GM21723 (cell line): ENCODE results near the gene CNTNAP2.
"Not testable (repeated sequence)": the region's sequence is repeated elsewhere in the genome, so short reads cannot be mapped to it uniquely, and the experiment has no call there.

Experiments
- ATAC-seq: cut with Tn5 transposase; IDR thresholded peaks from one replicate; pipeline ENCODE4 v1.9.1; 2021; ENCODE audit warnings: mild to moderate bottlenecking, moderate library complexity; ENCODE audit not compliant: unreplicated experiment

Gene CNTNAP2

DNA sequence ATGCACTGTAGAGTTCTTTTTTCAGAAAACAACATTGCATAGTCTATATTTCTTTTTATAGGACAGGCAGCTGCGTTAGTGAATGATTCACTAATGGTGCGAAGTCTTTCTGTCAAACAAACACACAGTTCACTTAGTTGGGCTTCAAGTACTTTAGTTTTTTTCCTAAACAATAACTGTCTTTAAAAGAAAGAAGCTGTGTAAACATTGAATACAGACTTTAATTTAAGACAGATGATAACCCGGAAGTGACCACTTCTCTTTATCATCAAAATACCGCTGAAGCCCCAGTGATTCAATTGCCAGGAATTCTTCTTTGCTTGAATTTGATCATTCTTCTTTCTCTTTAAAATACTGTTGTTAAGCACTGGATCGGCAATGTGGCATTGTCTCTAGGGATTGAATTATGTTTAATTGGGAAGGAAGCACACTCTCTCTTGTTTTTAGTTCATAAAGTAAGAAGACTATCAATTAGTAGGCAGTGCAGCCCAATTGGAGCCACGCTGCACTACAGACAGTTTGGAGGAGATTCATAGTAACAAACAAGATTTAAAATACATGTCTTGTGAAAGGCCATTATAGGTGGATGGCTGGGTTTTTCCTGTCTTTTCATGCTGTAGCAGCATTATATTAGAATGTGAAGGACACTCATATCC lies 30.4 kb downstream of the CNTNAP2 start:
- ATAC-seq, result no peak

GRCh38 chr7:146150153-146150552 lies 33.6 kb downstream of the CNTNAP2 start:
- ATAC-seq, result no peak

- no peak for ATAC-seq
Measured at GRCh38 chr7:146172112-146172511, 55.5 kb downstream of the CNTNAP2 start.

DNA sequence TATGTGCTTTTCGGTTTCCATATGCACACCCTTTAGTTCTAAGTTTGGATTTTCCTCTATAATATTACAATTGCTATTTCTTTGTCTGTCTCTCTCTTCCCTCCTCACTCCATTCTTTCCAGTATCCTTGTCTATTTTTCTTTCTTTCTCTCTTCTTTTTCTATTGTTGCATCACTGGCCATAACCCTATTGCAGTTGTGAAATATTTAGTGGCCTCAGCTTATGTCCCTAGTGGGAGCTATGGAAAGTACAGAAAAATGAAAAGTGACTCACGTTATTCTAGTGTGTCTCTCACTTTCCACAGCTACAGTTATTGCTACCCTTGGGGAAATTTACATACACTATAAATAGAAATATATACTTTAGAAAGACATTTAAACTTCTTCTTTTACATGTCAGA lies 59.1 kb downstream of the CNTNAP2 start:
- no peak for ATAC-seq

GRCh38 chr7:146176860-146177259 lies 60.3 kb downstream of the CNTNAP2 start:
- no peak for ATAC-seq

DNA sequence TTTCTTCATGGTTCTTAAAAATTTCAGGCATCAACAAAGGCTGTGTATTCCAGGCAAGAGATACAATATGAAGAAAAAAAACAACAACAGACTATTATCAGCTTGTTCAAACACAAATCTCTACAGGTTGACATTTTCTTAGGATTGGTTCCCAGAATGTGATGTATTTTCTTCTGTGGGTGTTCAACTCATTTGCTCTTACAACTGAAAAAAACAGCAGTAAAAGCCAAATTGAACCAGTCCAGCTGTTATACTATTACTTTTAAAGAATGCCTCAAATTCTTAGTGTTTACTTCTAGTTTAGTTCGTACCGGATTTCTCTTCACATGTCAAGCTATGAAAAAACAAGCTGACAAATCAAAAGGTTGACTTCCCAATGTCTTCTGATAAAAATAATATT lies 60.7 kb downstream of the CNTNAP2 start:
- ATAC-seq, result no peak

DNA sequence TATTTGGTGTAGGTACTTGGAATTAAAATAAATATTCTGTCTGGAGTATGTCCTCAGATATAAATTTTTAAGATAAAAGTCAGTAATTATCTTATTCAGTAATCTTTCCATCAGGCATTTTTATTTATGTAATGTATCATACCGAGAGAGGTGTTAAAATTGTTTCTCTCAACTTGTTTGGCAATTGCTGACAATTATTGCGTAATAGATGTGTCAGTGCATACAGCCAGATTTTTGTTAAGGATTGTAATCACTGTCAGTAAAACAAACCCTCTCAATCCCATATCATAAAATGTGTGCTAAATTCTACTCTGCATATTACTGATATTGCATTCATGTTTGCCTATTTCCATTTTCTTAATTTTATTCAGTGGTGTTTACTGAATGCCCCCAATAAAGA lies 69.2 kb downstream of the CNTNAP2 start:
- ATAC-seq, result no peak

DNA sequence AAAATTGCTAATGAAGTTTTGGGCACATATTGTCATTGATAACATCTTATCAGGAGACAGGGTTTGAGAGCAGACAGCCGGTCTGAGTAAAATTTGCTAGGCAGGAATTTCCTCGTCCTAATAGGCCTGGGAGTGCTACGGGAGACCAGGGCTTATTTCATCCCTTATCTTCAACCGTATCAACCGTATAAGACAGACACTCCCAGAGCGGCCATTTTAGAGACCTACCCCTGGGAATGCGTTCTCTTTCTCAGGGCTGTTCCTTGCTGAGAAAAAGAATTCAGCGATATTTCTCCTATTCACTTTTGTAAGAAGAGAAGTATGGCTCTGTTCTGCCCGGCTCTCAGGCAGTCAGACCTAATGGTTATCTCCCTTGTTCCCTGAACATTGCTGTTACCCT lies 74.8 kb downstream of the CNTNAP2 start:
- not testable (repeated sequence) for ATAC-seq

DNA sequence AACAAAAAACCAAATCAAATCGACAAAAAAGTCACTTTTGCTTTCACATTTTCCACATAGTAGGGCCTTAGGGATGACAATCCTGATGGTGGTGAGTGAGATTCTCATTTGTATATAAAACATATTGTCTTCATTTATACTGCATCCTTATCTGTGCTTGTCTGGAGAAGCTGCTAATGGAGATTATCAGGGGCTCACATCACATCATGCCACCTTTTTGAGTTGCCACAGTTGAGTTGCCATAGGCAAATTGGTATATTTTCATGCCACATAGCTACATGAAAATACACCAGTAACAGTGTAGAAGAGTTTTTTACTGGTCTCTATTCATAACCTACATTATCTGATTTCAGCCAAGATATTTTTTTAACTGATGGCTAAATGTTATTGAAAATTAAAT lies 85.3 kb downstream of the CNTNAP2 start:
- no peak for ATAC-seq

DNA sequence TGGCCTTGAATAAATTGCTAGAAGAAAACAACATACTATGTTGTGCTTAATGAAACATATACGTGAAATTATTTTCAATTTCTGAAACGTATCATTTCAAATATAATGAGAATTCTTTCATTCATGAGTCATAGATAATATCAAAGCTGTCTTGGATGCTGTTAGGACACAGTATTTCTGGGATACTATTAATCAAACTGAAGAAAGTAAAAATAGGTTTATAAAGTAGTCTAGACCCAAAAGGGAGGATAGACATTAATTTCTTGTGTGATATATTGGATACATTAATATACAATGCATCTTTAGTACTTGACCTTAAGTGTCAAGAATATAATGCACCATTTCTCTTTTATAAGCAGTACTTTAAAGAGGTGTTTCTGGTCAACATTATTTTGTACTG lies 89.7 kb downstream of the CNTNAP2 start:
- no peak for ATAC-seq

DNA sequence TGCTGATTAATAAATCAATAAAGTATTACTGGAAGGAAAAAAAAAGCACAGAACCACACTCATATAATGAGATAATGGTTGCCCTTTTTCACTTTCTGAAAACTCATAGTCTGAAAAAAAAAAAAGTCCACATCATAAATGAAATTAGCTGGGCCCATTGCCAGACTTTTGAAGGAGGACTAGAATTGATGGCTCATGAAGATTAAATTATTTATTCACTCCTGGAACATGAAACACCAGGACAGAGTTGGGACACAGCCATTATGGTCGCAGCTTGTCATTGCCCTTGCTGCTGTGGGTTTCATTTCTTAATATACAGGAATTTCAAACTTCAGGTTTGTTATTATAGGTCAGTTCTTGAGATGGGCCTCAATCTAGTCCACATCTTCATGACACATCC lies 91.9 kb downstream of the CNTNAP2 start:
- ATAC-seq, result no peak

DNA sequence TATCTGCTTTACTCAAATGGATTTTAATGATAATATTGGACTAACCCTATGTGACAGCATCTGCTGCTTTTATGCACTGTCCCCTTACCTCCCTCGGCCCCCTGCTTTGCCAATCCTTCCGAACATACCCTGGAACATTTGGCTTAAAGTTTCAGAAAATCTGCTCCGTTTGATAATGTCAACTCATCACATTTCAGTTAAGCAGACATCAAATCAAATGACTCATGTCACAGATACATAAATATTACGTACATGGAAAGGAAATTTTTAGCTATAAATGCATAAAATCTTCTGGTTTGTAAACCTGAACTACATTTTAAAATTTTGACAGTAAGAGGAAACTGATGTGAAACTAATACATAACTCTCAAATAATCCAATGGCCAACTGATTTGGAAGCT lies 98.2 kb downstream of the CNTNAP2 start:
- ATAC-seq, result no peak

DNA sequence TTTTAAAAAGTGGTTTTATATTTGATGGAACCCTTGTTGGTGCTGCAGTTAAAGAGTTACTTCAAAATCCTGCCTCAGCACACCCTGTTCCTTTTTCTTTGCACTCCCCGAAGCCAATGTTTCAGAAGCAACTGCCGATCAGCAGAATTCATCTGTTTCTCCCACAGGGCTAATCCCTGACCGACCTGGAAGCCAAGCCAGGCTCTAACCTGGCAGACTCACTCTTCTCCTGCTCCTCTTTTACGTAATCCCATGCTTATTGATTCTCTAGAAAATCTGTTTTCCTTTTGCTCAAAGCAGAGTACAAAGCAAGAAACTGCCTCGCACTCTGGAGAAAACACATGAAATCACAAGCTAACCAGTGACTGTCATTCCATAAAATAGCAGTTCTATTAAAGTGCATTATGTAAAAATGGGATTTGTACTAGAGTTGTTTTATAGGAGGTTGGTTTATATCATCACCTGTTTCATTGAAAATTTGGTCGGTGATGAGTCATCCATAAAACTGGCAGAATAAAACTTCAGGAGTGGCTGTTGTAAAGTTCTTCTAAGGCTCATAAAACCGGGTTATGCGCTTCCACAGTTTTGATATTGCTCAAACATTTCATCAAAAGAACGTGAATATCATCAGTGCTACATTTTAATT lies 99.9 kb downstream of the CNTNAP2 start:
- ATAC-seq, result no peak

GRCh38 chr7:146223851-146224250 lies 107.2 kb downstream of the CNTNAP2 start:
- no peak for ATAC-seq

DNA sequence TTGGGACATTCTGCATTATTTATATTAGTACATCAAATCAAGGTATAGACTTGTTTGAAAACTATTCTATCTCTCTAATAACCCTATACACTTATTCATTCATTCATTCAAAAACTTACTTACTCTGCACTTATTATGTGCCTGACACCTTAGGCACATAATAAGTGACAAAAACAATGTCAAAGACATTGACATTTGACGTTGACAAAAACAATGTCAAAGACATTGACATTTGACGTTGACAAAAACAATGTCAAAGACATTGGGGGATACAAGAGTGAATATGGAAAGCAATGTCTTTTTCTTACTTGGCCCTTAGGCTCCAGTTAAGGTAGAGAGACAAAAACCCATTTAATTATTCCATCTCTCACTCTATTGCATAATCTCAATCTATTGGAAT lies 116.0 kb downstream of the CNTNAP2 start:
- no peak for ATAC-seq

- ATAC-seq, result no peak
Measured at GRCh38 chr7:146235195-146235594, 118.6 kb downstream of the CNTNAP2 start.

DNA sequence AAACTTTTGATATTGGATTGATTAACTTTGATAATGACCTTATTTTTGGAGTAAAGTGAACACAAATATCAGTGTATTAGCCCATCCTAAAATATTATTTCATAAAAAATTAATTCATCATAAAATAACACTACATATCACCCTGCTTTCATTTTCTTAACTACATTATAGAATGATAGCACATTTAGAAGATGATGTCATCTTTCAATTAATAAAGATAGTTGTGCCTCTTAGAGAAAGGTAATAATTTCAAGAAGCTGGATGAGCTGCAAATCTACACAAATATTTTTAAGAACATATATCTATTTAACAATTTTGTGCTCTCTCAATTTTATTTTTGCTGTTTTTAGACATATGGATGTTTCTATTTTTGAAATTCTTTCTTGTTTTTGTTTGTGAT lies 126.1 kb downstream of the CNTNAP2 start:
- ATAC-seq, result no peak

GRCh38 chr7:146247991-146248390 lies 131.4 kb downstream of the CNTNAP2 start:
- ATAC-seq, result not testable (repeated sequence)

DNA sequence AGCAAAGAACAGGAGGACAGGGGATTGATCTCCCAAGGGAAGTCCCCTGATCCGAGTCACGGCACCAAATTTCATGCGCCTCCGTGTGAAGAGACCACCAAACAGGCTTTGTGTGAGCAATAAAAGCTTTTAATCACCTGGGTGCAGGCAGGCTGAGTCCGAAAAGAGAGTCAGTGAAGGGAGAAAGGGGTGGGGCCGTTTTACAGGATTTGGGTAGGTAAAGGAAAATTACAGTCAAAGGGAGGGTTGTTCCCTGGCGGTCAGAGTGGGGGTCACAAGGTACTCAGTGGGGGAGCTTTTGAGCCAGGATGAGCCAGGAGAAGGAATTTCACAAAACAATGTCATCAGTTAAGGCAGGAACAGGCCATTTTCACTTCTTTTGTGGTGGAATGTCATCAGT lies 132.1 kb downstream of the CNTNAP2 start:
- not testable (repeated sequence) for ATAC-seq

DNA sequence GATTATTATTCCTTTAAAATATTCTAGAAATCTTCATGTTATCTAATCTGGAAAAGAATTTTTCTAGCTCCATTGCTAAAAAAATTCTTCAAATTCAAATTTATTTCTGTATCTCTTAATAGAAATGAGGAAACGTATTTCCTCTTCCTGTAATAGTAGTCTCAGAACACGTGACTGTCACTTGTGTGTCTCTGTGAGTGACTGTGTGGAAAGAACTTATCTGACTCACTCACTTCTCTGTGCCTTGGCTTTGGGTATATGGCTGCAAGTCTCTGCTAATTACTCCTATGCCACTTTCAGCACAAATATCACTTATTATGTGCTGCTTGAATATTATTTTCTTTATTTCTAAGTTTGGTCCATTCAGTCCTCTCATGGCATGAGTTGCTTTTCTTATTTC lies 132.7 kb downstream of the CNTNAP2 start:
- no peak for ATAC-seq

DNA sequence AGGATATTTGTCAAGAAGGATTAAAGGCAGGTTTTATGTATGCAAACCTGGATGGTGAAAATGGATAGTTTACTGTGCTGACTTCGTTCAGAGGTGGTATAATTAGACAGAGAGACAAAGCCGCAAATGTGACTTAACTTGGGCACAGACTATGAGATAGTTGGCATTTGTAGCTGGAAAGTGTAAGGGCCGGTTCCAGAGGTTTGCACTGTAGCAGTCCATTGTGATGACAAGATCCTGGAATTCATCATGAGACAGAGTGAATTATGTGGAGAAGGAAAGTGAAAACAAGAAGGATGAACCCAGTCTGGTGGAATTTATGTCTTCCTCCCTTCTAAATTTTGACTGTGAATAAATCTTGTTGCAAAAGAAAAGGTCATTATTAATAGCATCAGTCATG lies 139.0 kb downstream of the CNTNAP2 start:
- no peak for ATAC-seq

- no peak for ATAC-seq
Measured at GRCh38 chr7:146262527-146262926, 145.9 kb downstream of the CNTNAP2 start.

DNA sequence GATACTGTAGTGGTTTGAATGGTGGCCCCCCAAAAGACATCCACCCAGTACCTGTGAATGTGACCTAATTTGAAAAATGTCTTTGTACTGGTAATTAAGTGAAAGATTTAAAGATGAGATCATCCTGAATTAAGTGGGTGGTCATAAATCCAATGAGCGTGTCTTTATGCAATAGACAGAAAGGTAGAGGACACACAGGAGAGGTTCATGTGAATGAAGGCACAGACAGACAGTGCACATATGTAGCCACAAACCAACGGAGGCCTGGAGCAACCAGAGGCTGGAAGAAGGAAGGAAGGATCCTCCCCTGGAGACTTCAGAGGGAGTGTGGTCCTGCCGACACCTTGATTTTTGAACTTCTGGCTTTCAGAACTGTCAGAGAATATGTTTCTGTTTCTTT lies 160.3 kb downstream of the CNTNAP2 start:
- no peak for ATAC-seq
